A549 (cell line): ENCODE data around the gene NTN4. TPM values are rescaled to one million over a fixed set of nuclear protein-coding genes. Genes with fewer than 3 reads are reported as not detected.

Source experiments
- ATAC-seq, 2 experiments: fragments of 200-7000 bp in 1 of 2; fragments of >200 bp in 1 of 2; cut with Nextera tagmentation in 1 of 2; cut with Tn5 transposase in 1 of 2; 3 replicates each; pipeline versions ENCODE4 v1.8.0 to v1.9.1; 2018 to 2020; ENCODE audit warnings: mild to moderate bottlenecking in 1 of 2, moderate library complexity in 1 of 2
- CTCF ChIA-PET: fragments of 300-600 bp; sonication (Branson Sonifier 250); formaldehyde crosslinking; extraction: SDS; loops from one replicate; lab custom pipeline; 2021; ENCODE audit warnings: antibody characterized with exemption, inconsistent platforms; lab: Yijun Ruan, JAX
- POLR2A ChIA-PET: fragments of 350-600 bp; formaldehyde crosslinking; extraction: SDS; loops from one replicate; lab custom pipeline; 2021; ENCODE audit warnings: antibody characterized with exemption, inconsistent platforms; lab: Yijun Ruan, JAX
- DNase-seq, 2 experiments: peaks; one replicate each; pipeline versions ENCODE4 v3.0.0 to v3.0.0-alpha.2; 2011 to 2016; ENCODE audit warnings: low read depth in 1 of 2, low spot score in 1 of 2
- FAIRE-seq: peaks from 2 replicates; lab custom pipeline; 2011; peaks lifted over from hg19 to GRCh38; lab: Jason Lieb, UNC
- H3K27ac ChIP-seq, 2 experiments: fragments of >200 bp; sonication (Bioruptor Twin); formaldehyde crosslinking; 3 replicates each; pipeline ENCODE4 v1.5.1; 2016 to 2017
- H3K4me1 ChIP-seq: fragments of >200 bp; sonication (Bioruptor Twin); formaldehyde crosslinking; 3 replicates; pipeline ENCODE4 v1.6.1; 2016
- H3K4me2 ChIP-seq: fragments of >200 bp; sonication (Bioruptor Twin); formaldehyde crosslinking; 3 replicates; pipeline ENCODE4 v1.6.1; 2016
- H3K4me3 ChIP-seq: fragments of >200 bp; sonication (Bioruptor Twin); formaldehyde crosslinking; 3 replicates; pipeline ENCODE4 v1.5.1; 2016
- H3K9me3 ChIP-seq: fragments of >200 bp; sonication (Bioruptor Twin); formaldehyde crosslinking; 3 replicates; pipeline ENCODE4 v1.6.1; 2016
- BCL3 ChIP-seq: fragments of >200 bp; sonication (Bioruptor Twin); formaldehyde crosslinking; IDR thresholded peaks from 3 replicates; pipeline ENCODE4 v1.6.1; 2016
- CBX8 ChIP-seq: fragments of 200-600 bp; sonication (generic); IDR thresholded peaks from 2 replicates; pipeline ENCODE4 v1.6.1; 2016
- CEBPB ChIP-seq, 2 experiments: fragments of >200 bp in 1 of 2; sonication (Bioruptor Twin) in 1 of 2; formaldehyde crosslinking in 1 of 2; IDR thresholded peaks; 2 replicates each; pipeline ENCODE4 v1.6.1; 2012 to 2016
- CHD4 ChIP-seq: fragments of 200-600 bp; sonication (generic); IDR thresholded peaks from 2 replicates; pipeline ENCODE4 v1.6.1; 2016; ENCODE audit warnings: antibody characterized with exemption, mild to moderate bottlenecking, borderline replicate concordance
- E2F6 ChIP-seq: IDR thresholded peaks from 2 replicates; pipeline ENCODE4 v1.6.1; 2012; ENCODE audit warnings: low read depth, borderline replicate concordance
- ELK1 ChIP-seq: fragments of 150-350 bp; IDR thresholded peaks from 2 replicates; pipeline ENCODE4 v1.6.1; 2014; ENCODE audit warnings: low read depth, mild to moderate bottlenecking, low read length
- EP300 ChIP-seq, 2 experiments: fragments of >200 bp; sonication (Bioruptor Twin); formaldehyde crosslinking; IDR thresholded peaks; 2 replicates in 1 of 2; 3 replicates in 1 of 2; pipeline ENCODE4 v1.6.1; 2016 to 2017
- FOSL2 ChIP-seq, 2 experiments: fragments of 450-650 bp in 1 of 2; fragments of >200 bp in 1 of 2; sonication (Bioruptor Twin) in 1 of 2; formaldehyde crosslinking; IDR thresholded peaks; 2 replicates each; pipeline versions ENCODE4 v1.5.0 to v1.6.1; 2016 to 2020; ENCODE audit warnings: mild to moderate bottlenecking in 1 of 2, moderate library complexity in 1 of 2
- FOXS1 ChIP-seq: fragments of 250-450 bp; sonication (Bioruptor Pico); IDR thresholded peaks from 2 replicates; pipeline ENCODE4 v1.5.0; 2020; ENCODE audit warnings: mild to moderate bottlenecking, moderate library complexity
- GATA3 ChIP-seq: IDR thresholded peaks from 2 replicates; pipeline ENCODE4 v1.6.1; 2012; ENCODE audit warnings: borderline replicate concordance
- HDAC2 ChIP-seq: fragments of 200-600 bp; sonication (generic); IDR thresholded peaks from 2 replicates; pipeline ENCODE4 v1.6.1; 2016
- HES2 ChIP-seq: fragments of >200 bp; sonication (Bioruptor Twin); formaldehyde crosslinking; IDR thresholded peaks from 2 replicates; pipeline ENCODE4 v1.6.1; 2016
- HEYL ChIP-seq: fragments of 250-450 bp; sonication (Bioruptor Pico); IDR thresholded peaks from 2 replicates; pipeline ENCODE4 v1.8.0; 2021; ENCODE audit warnings: mild to moderate bottlenecking, moderate library complexity
- HOXA7 ChIP-seq: fragments of 250-450 bp; sonication (Bioruptor Pico); IDR thresholded peaks from 2 replicates; pipeline ENCODE4 v1.5.0; 2020; ENCODE audit warnings: mild to moderate bottlenecking, moderate library complexity
- HOXB13 ChIP-seq: fragments of 250-450 bp; sonication (Bioruptor Pico); IDR thresholded peaks from 2 replicates; pipeline ENCODE4 v1.5.0; 2020; ENCODE audit warnings: low read depth, mild to moderate bottlenecking, moderate library complexity
- HOXB5 ChIP-seq: fragments of 250-450 bp; sonication (Bioruptor Pico); IDR thresholded peaks from 2 replicates; pipeline ENCODE4 v1.5.0; 2020; ENCODE audit warnings: mild to moderate bottlenecking, moderate library complexity
- KDM5A ChIP-seq: fragments of 200-600 bp; sonication (generic); IDR thresholded peaks from 2 replicates; pipeline ENCODE4 v1.6.1; 2016; ENCODE audit warnings: antibody characterized with exemption, mild to moderate bottlenecking
- MAX ChIP-seq: IDR thresholded peaks from 2 replicates; pipeline ENCODE4 v1.6.1; 2012
- NFE2L2 ChIP-seq: fragments of 150-350 bp; conservative IDR thresholded peaks from 2 replicates; pipeline ENCODE4 v1.6.1; 2014; ENCODE audit warnings: low read length
- NPAS2 ChIP-seq: fragments of 250-450 bp; sonication (Bioruptor Pico); IDR thresholded peaks from 2 replicates; pipeline ENCODE4 v1.8.0; 2022; ENCODE audit warnings: mild to moderate bottlenecking, moderate library complexity, borderline replicate concordance
- NR3C1 ChIP-seq: fragments of >200 bp; sonication (Bioruptor Twin); formaldehyde crosslinking; IDR thresholded peaks from 3 replicates; pipeline ENCODE4 v1.6.1; 2017
- PBX3 ChIP-seq: IDR thresholded peaks from 2 replicates; pipeline ENCODE4 v1.6.1; 2012
- RARB ChIP-seq: fragments of 250-450 bp; sonication (Bioruptor Pico); IDR thresholded peaks from 2 replicates; pipeline ENCODE4 v1.8.0; 2021; ENCODE audit warnings: mild to moderate bottlenecking, moderate library complexity
- REST ChIP-seq: fragments of 200-600 bp; sonication (generic); IDR thresholded peaks from 2 replicates; pipeline ENCODE4 v1.6.1; 2016; ENCODE audit warnings: antibody characterized with exemption, mild to moderate bottlenecking, moderate library complexity
- RFX5 ChIP-seq: fragments of 450-650 bp; IDR thresholded peaks from 2 replicates; pipeline ENCODE4 v1.7.1; 2014; ENCODE audit warnings: antibody characterized with exemption, mild to moderate bottlenecking, moderate library complexity
- TFCP2L1 ChIP-seq: fragments of 250-450 bp; sonication (Bioruptor Pico); IDR thresholded peaks from 2 replicates; pipeline ENCODE4 v1.5.0; 2021; ENCODE audit warnings: mild to moderate bottlenecking
- USF2 ChIP-seq: fragments of 450-650 bp; IDR thresholded peaks from 2 replicates; pipeline ENCODE4 v1.6.1; 2014; ENCODE audit warnings: antibody characterized with exemption
- ZNF302 ChIP-seq: fragments of 250-450 bp; sonication (Bioruptor Pico); IDR thresholded peaks from 2 replicates; pipeline ENCODE4 v1.9.0; 2021; ENCODE audit warnings: inconsistent platforms, mild to moderate bottlenecking, moderate library complexity
- WGBS: methylation state at CpG from one replicate; pipeline ENCODE4 v1.1.6; 2017; ENCODE audit errors: missing lambda C conversion rate; 5-methylcytosine and 5-hydroxymethylcytosine counted together
- polyA plus RNA-seq, 4 experiments: library from polyadenylated mRNA; depleted of rRNA in 3 of 4; stranded (reverse); fragments of >200 nt; fragmentation: RNase III in 1 of 4; extraction: RNeasy Plus Mini Kit Qiagen cat#74134 plus additional on column Dnase treatment in 1 of 4; gene quantifications; 2 replicates in 3 of 4; 3 replicates in 1 of 4; pipeline ENCODE4 v1.2.3, GENCODE V29; 2011 to 2017

The NTN4 gene
- polyA plus RNA-seq, 2 of the 4 experiments (the other 2 are of a cell fraction), result 37.3 to 132 TPM

- DNase-seq (peak in 1 of 2 experiments; percentile 77), ATAC-seq (peak; percentile 16 to 25; a peak in 3 of 6 replicates), FAIRE-seq (no peak)
- peaks cover 5% of the 10 kb centered on the region for H3K9me3 ChIP-seq
- H3K27ac ChIP-seq, result peak overlapping the region; percentile 62 to 93
- POLR2A ChIA-PET, result no interaction called here
- TF ChIP-seq CBX8 (no peak), EP300 (IDR thresholded peaks at IDR 0.05) (peak; percentile 56 to 70; a peak in 3 of 5 replicates), HES2 (no peak), NFE2L2 (no peak), HEYL (CRISPR knock-in tag) (peak; percentile 7; the same call in 1 of the 2 replicates), FOXS1 (CRISPR knock-in tag) (peak; percentile 63; the same call in 1 of the 2 replicates), NR3C1 (no peak), TFCP2L1 (no peak), HOXB5 (CRISPR knock-in tag) (peak; percentile 77; the same call in 1 of the 2 replicates), PBX3 (no peak), HOXB13 (CRISPR knock-in tag) (peak; percentile 48; the same call in 1 of the 2 replicates), ELK1 (no peak), HDAC2 (no peak), KDM5A (no peak), CEBPB (IDR thresholded peaks at IDR 0.05) (peak in 1 of 2 experiments; percentile 73; a peak in 1 of 4 replicates), NPAS2 (CRISPR knock-in tag) (no peak), E2F6 (no peak), MAX (peak; percentile 21; the same call in 1 of the 2 replicates), REST (no peak), GATA3 (peak; percentile 89), USF2 (no peak), HOXA7 (0 out of 2 replicates have a peak, but pooled peaks have one; percentile 19), CHD4 (no peak), RFX5 (no peak), ZNF302 (CRISPR knock-in tag) (no peak), FOSL2 (IDR thresholded peaks at IDR 0.05) (no peak), FOSL2 (CRISPR knock-in tag; IDR thresholded peaks at IDR 0.05) (peak; percentile 97), BCL3 (0 out of 3 replicates have a peak, but pooled peaks have one; percentile 31), RARB (CRISPR knock-in tag) (peak; percentile 87)
- peak overlapping the region; percentile 39 for H3K4me2 ChIP-seq
- no peak overlapping the region for H3K4me3 ChIP-seq
- peaks cover 46% of the 10 kb centered on the region for H3K4me1 ChIP-seq
- CTCF ChIA-PET, result interaction anchor here (1.1 to 1.3 kb wide), 2 partner anchors 13 to 32 kb away, joined by 3 read pairs; no protein-coding TSS in a partner anchor
- WGBS, result 44% methylated on average over 8 of the region's 8 CpGs
Observed at GRCh38 chr12:95637471-95638155, 153.0 kb downstream of the NTN4 start.
